Effector memory CD4-positive, alpha-beta T cell (primary cell): ENCODE results near the gene NAT8L.

Experiments
- DNase-seq, 3 donors: peaks; one replicate each; pipeline ENCODE4 v3.0.0-alpha.2; 2020
- H3K27ac ChIP-seq: 2 replicates; pipeline ENCODE4 v1.7.0; 2013; ENCODE audit warnings: mild to moderate bottlenecking, low read length, moderate library complexity; ENCODE audit not compliant: insufficient read depth, poor library complexity, severe bottlenecking
- H3K27me3 ChIP-seq: replicated peaks from 2 replicates; pipeline ENCODE4 v1.7.0; 2013; ENCODE audit warnings: mild to moderate bottlenecking, low read length; ENCODE audit not compliant: insufficient read depth, control insufficient read depth, poor library complexity, severe bottlenecking
- H3K36me3 ChIP-seq: 2 replicates; pipeline ENCODE4 v1.7.0; 2013; ENCODE audit warnings: mild to moderate bottlenecking, low read length, moderate library complexity; ENCODE audit not compliant: control insufficient read depth, insufficient read depth
- H3K4me1 ChIP-seq: 2 replicates; pipeline ENCODE4 v1.7.0; 2013; ENCODE audit warnings: low read length, mild to moderate bottlenecking; ENCODE audit not compliant: control insufficient read depth, insufficient read depth, poor library complexity, severe bottlenecking
- H3K4me3 ChIP-seq: 2 replicates; pipeline ENCODE4 v1.7.0; 2013; ENCODE audit warnings: low read length, low read depth, mild to moderate bottlenecking; ENCODE audit not compliant: insufficient read depth, poor library complexity, severe bottlenecking
- H3K9me3 ChIP-seq: 2 replicates; pipeline ENCODE4 v1.7.0; 2013; ENCODE audit warnings: mild to moderate bottlenecking, low read length, moderate library complexity; ENCODE audit not compliant: control insufficient read depth

NAT8L gene

GRCh38 chr4:2045518-2045951 lies 13.6 kb upstream of the NAT8L start:
- Histone ChIP-seq H3K36me3 (no peaks in the 10 kb centered on the region), H3K9me3 (no peaks in the 10 kb centered on the region), H3K27me3 (peaks cover 14% of the 10 kb centered on the region), H3K27ac (no peak overlapping the region), H3K4me1 (peaks cover 17% of the 10 kb centered on the region), H3K4me3 (no peak overlapping the region)
- DNase-seq = no peak

GRCh38 chr4:2046031-2046961 lies 12.8 kb upstream of the NAT8L start:
- Histone ChIP-seq H3K4me1 (peaks cover 13% of the 10 kb centered on the region), H3K36me3 (no peaks in the 10 kb centered on the region), H3K27me3 (peaks cover 9% of the 10 kb centered on the region), H3K4me3 (no peak overlapping the region), H3K9me3 (no peaks in the 10 kb centered on the region), H3K27ac (no peak overlapping the region)
- DNase-seq = no peak

GRCh38 chr4:2047031-2047660 lies 12.0 kb upstream of the NAT8L start:
- no peaks in the 10 kb centered on the region for H3K36me3 ChIP-seq
- no peaks in the 10 kb centered on the region for H3K9me3 ChIP-seq
- H3K4me3 ChIP-seq = no peak overlapping the region
- no peak overlapping the region for H3K27ac ChIP-seq
- peaks cover 7% of the 10 kb centered on the region for H3K4me1 ChIP-seq
- DNase-seq = no peak
- peaks cover 5% of the 10 kb centered on the region for H3K27me3 ChIP-seq

GRCh38 chr4:2047781-2048581 lies 11.1 kb upstream of the NAT8L start:
- peaks cover 5% of the 10 kb centered on the region for H3K27me3 ChIP-seq
- no peak overlapping the region for H3K4me3 ChIP-seq
- no peak for DNase-seq
- H3K36me3 ChIP-seq = no peaks in the 10 kb centered on the region
- peaks cover under 1% of the 10 kb centered on the region for H3K4me1 ChIP-seq
- H3K9me3 ChIP-seq = no peaks in the 10 kb centered on the region
- no peak overlapping the region for H3K27ac ChIP-seq

- no peak overlapping the region for H3K27ac ChIP-seq
- DNase-seq = no peak
- H3K4me1 ChIP-seq = no peaks in the 10 kb centered on the region
- H3K36me3 ChIP-seq = no peaks in the 10 kb centered on the region
- H3K9me3 ChIP-seq = no peaks in the 10 kb centered on the region
- no peak overlapping the region for H3K4me3 ChIP-seq
- peaks cover 5% of the 10 kb centered on the region for H3K27me3 ChIP-seq
Observed at GRCh38 chr4:2048831-2049230, 10.3 kb upstream of the NAT8L start.

GRCh38 chr4:2049381-2049780 lies 9.7 kb upstream of the NAT8L start:
- no peak overlapping the region for H3K27ac ChIP-seq
- H3K4me1 ChIP-seq = no peaks in the 10 kb centered on the region
- H3K27me3 ChIP-seq = peaks cover 5% of the 10 kb centered on the region
- H3K4me3 ChIP-seq = no peak overlapping the region
- no peaks in the 10 kb centered on the region for H3K9me3 ChIP-seq
- DNase-seq = no peak
- H3K36me3 ChIP-seq = no peaks in the 10 kb centered on the region

- DNase-seq = no peak
- Histone ChIP-seq H3K4me1 (no peaks in the 10 kb centered on the region), H3K27ac (no peak overlapping the region), H3K4me3 (no peak overlapping the region), H3K27me3 (peaks cover 5% of the 10 kb centered on the region), H3K36me3 (no peaks in the 10 kb centered on the region), H3K9me3 (no peaks in the 10 kb centered on the region)
Observed at GRCh38 chr4:2049811-2050210, 9.3 kb upstream of the NAT8L start.

- Histone ChIP-seq H3K4me1 (no peaks in the 10 kb centered on the region), H3K27ac (no peak overlapping the region), H3K4me3 (no peak overlapping the region), H3K9me3 (no peaks in the 10 kb centered on the region), H3K27me3 (peaks cover 5% of the 10 kb centered on the region), H3K36me3 (no peaks in the 10 kb centered on the region)
- DNase-seq = no peak
Observed at GRCh38 chr4:2051086-2051485, 8.0 kb upstream of the NAT8L start.

GRCh38 chr4:2054217-2054616 lies 4.9 kb upstream of the NAT8L start:
- no peak overlapping the region for H3K27ac ChIP-seq
- peaks cover 4% of the 10 kb centered on the region for H3K4me1 ChIP-seq
- no peak for DNase-seq
- no peaks in the 10 kb centered on the region for H3K36me3 ChIP-seq
- no peak overlapping the region for H3K4me3 ChIP-seq
- H3K9me3 ChIP-seq = no peaks in the 10 kb centered on the region
- H3K27me3 ChIP-seq = peaks cover 6% of the 10 kb centered on the region
